PC-3 (cell line): ENCODE data around the gene DLEC1. TPM values are rescaled to one million over a fixed set of nuclear protein-coding genes. Genes with fewer than 3 reads are reported as not detected.
A peak's percentile ranks its signal among the peaks of the same experiment; 100 is the strongest.
"Not testable (repeated sequence)": the region's sequence is repeated elsewhere in the genome, so short reads cannot be mapped to it uniquely, and the experiment has no call there.

ENCODE experiments used
- ATAC-seq: fragments of 200-7000 bp; cut with Tn5 transposase; 2 replicates; pipeline ENCODE4 v1.9.1; 2020; ENCODE audit warnings: mild to moderate bottlenecking, moderate library complexity
- BruUV-seq: library from RNA; stranded (reverse); fragments of 400-500 nt; replicated peaks from 2 replicates; lab custom pipeline; 2021; lab: Mats Ljungman, UMichigan
- CTCF ChIA-PET: fragments of 300-600 bp; sonication (Branson Sonifier 250); formaldehyde crosslinking; loops from one replicate; lab custom pipeline; 2022; ENCODE audit warnings: antibody characterized with exemption; lab: Charles Lee
- POLR2A ChIA-PET: fragments of 300-600 bp; sonication (Branson Sonifier 250); formaldehyde crosslinking; loops from one replicate; lab custom pipeline; 2022; ENCODE audit warnings: antibody characterized with exemption; ENCODE audit not compliant: unreplicated experiment; lab: Charles Lee
- DNase-seq: peaks from one replicate; pipeline ENCODE4 v3.0.0-alpha.2; 2015
- H2AFZ ChIP-seq: fragments of 300-600 bp; sonication (generic); 2 replicates; pipeline ENCODE4 v1.6.0; 2016; ENCODE audit warnings: antibody characterized with exemption, low read length
- H3F3A ChIP-seq: fragments of 300-600 bp; sonication (generic); one replicate; pipeline ENCODE4 v1.6.0; 2017; ENCODE audit warnings: antibody characterized with exemption, low read length, control low read depth, mild to moderate bottlenecking; ENCODE audit not compliant: unreplicated experiment
- H3K27ac ChIP-seq: fragments of 300-600 bp; sonication (generic); 2 replicates; pipeline ENCODE4 v1.5.1; 2016; ENCODE audit warnings: mild to moderate bottlenecking, low read length
- H3K27me3 ChIP-seq: fragments of 300-600 bp; sonication (generic); 2 replicates; pipeline ENCODE4 v1.6.1; 2016; ENCODE audit warnings: low read length, mixed read lengths
- H3K36me3 ChIP-seq: fragments of 300-600 bp; sonication (generic); 2 replicates; pipeline ENCODE4 v1.6.1; 2016; ENCODE audit warnings: low read depth, mixed run types, low read length, mixed read lengths
- H3K4me1 ChIP-seq: fragments of 300-600 bp; sonication (generic); 2 replicates; pipeline ENCODE4 v1.5.1; 2016; ENCODE audit warnings: low read length; ENCODE audit not compliant: insufficient read depth
- H3K4me2 ChIP-seq: fragments of 300-600 bp; sonication (generic); 2 replicates; pipeline ENCODE4 v1.6.0; 2016; ENCODE audit warnings: low read length
- H3K4me3 ChIP-seq: fragments of 300-600 bp; sonication (generic); 2 replicates; pipeline ENCODE4 v1.5.1; 2016; ENCODE audit warnings: mild to moderate bottlenecking, low read length, mixed read lengths
- H3K79me2 ChIP-seq: fragments of 300-600 bp; sonication (generic); 2 replicates; pipeline ENCODE4 v1.6.1; 2017; ENCODE audit warnings: low read length, mixed read lengths
- H3K9ac ChIP-seq: fragments of 300-600 bp; sonication (generic); 2 replicates; pipeline ENCODE4 v1.6.0; 2016; ENCODE audit warnings: mild to moderate bottlenecking, low read length
- H3K9me2 ChIP-seq: fragments of 300-600 bp; sonication (generic); replicated peaks from 2 replicates; pipeline ENCODE4 v1.6.1; 2016; ENCODE audit warnings: mixed run types, low read length, mixed read lengths
- H3K9me3 ChIP-seq: fragments of 300-600 bp; sonication (generic); 2 replicates; pipeline ENCODE4 v1.6.1; 2016; ENCODE audit warnings: low read length, mixed read lengths
- H4K20me1 ChIP-seq: fragments of 300-600 bp; sonication (generic); 2 replicates; pipeline ENCODE4 v1.6.1; 2016; ENCODE audit warnings: low read length, mixed read lengths
- EZH2 ChIP-seq: fragments of 300-600 bp; sonication (generic); IDR thresholded peaks from one replicate; pipeline ENCODE4 v1.6.1; 2017; ENCODE audit warnings: antibody characterized with exemption, mild to moderate bottlenecking, low read length; ENCODE audit not compliant: unreplicated experiment
- EZH2phosphoT487 ChIP-seq: fragments of 300-600 bp; sonication (generic); IDR thresholded peaks from 2 replicates; pipeline ENCODE4 v1.6.1; 2018; ENCODE audit warnings: mild to moderate bottlenecking, antibody characterized with exemption, low read length, borderline replicate concordance
- intact Hi-C: fragments of 100-400 bp; cut with micrococcal nuclease; formaldehyde crosslinking; loops from 2 replicates; pipeline ENCODE4 v1.9.0; 2023
- total RNA-seq: library from RNA; depleted of rRNA; stranded (reverse); fragments of >200 nt; gene quantifications from 2 replicates; pipeline ENCODE4 v1.2.3, GENCODE V29; 2014
- TF ChIP-seq, protein P1 (sequence below): fragments of 300-600 bp; sonication (generic); conservative IDR thresholded peaks from 2 replicates; pipeline ENCODE4 v1.5.1; 2017; ENCODE audit warnings: antibody characterized with exemption, low read depth, mild to moderate bottlenecking, low read length

DLEC1 gene
- total RNA-seq, 1 experiment from 2014 or later = not detected

DNA sequence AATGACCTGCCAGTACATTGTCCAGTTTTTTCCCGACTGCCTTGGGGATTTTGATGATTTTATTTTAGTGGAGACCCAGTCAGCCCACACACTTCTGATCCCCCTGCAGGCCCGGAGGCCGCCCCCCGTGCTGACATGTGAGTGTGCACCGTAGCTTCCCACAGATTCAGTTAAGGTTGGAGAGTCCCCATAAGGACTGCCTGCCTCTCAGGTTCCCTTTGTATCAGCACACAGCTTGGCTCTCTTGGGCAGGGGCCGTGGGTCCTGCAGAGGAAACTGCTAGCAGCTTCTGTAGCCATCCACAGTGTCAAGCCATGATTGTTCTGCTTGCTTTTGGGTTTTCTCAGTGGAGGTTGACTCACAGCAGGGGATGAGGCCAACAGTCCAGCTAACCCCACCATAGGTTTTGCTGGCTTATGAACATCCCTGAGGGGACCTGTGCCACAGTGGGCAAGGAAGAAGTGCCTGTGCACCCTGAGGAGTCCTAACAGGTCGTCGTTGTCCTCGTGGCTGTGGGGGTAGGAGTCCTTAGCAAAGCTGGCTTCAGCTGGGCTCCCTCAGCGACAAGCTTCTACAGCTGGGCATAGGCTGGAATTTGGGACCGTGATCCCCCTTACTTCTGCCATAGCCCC is 46.4 kb downstream of the DLEC1 start:
- peak; percentile 26 for ATAC-seq
- DNase-seq = no peak
- no TSS peak for BruUV-seq
- intact Hi-C loops = no loop called here
- H3K27ac ChIP-seq = no peak overlapping the region
- no peaks in the 10 kb centered on the region for H3K36me3 ChIP-seq
- no peaks in the 10 kb centered on the region for H3K4me1 ChIP-seq
- TF ChIP-seq EZH2 (no peak), EZH2phosphoT487 (no peak)
- TF ChIP-seq, protein P1, sequence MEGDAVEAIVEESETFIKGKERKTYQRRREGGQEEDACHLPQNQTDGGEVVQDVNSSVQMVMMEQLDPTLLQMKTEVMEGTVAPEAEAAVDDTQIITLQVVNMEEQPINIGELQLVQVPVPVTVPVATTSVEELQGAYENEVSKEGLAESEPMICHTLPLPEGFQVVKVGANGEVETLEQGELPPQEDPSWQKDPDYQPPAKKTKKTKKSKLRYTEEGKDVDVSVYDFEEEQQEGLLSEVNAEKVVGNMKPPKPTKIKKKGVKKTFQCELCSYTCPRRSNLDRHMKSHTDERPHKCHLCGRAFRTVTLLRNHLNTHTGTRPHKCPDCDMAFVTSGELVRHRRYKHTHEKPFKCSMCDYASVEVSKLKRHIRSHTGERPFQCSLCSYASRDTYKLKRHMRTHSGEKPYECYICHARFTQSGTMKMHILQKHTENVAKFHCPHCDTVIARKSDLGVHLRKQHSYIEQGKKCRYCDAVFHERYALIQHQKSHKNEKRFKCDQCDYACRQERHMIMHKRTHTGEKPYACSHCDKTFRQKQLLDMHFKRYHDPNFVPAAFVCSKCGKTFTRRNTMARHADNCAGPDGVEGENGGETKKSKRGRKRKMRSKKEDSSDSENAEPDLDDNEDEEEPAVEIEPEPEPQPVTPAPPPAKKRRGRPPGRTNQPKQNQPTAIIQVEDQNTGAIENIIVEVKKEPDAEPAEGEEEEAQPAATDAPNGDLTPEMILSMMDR = no peak
- no peaks in the 10 kb centered on the region for H3K9me2 ChIP-seq
- no peak overlapping the region for H3K4me3 ChIP-seq
- no peak overlapping the region for H3K9ac ChIP-seq
- H4K20me1 ChIP-seq = no peaks in the 10 kb centered on the region
- POLR2A ChIA-PET = no interaction called here
- H3K27me3 ChIP-seq = no peaks in the 10 kb centered on the region
- peaks cover 8% of the 10 kb centered on the region for H3F3A ChIP-seq
- CTCF ChIA-PET = no interaction called here
- H3K79me2 ChIP-seq = no peaks in the 10 kb centered on the region
- H3K9me3 ChIP-seq = no peaks in the 10 kb centered on the region
- H3K4me2 ChIP-seq = no peak overlapping the region
- H2AFZ ChIP-seq = no peak overlapping the region

DNA sequence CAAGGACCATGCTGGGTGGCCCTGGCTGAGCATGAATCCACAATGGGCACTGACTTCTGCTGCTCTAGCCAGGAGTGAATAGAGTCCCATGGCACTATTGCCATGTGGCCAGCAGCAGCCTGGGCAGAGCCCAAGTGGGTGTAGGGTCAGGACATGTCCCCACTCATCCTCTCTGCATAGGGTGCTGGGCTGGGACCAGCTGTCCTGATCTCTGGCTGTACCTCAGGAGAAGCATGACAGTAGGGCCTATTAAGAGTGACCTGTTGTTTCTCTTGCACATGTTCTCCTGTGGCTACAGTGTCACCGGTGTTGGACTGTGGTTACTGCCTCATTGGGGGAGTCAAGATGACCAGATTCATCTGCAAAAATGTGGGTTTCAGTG is 46.9 kb downstream of the DLEC1 start:
- H3K4me2 ChIP-seq = no peak overlapping the region
- H3K27ac ChIP-seq = no peak overlapping the region
- H3F3A ChIP-seq = peaks cover 8% of the 10 kb centered on the region
- H3K4me1 ChIP-seq = no peaks in the 10 kb centered on the region
- H4K20me1 ChIP-seq = no peaks in the 10 kb centered on the region
- no peaks in the 10 kb centered on the region for H3K9me3 ChIP-seq
- H3K9me2 ChIP-seq = no peaks in the 10 kb centered on the region
- no peak overlapping the region for H2AFZ ChIP-seq
- intact Hi-C loops = no loop called here
- H3K27me3 ChIP-seq = no peaks in the 10 kb centered on the region
- TF ChIP-seq EZH2phosphoT487 (no peak), EZH2 (no peak)
- TF ChIP-seq, protein P1 = no peak
- H3K36me3 ChIP-seq = no peaks in the 10 kb centered on the region
- H3K9ac ChIP-seq = no peak overlapping the region
- CTCF ChIA-PET = no interaction called here
- DNase-seq (no peak), ATAC-seq (peak; percentile 25)
- POLR2A ChIA-PET = no interaction called here
- no peak overlapping the region for H3K4me3 ChIP-seq
- no peaks in the 10 kb centered on the region for H3K79me2 ChIP-seq
- no TSS peak for BruUV-seq

DNA sequence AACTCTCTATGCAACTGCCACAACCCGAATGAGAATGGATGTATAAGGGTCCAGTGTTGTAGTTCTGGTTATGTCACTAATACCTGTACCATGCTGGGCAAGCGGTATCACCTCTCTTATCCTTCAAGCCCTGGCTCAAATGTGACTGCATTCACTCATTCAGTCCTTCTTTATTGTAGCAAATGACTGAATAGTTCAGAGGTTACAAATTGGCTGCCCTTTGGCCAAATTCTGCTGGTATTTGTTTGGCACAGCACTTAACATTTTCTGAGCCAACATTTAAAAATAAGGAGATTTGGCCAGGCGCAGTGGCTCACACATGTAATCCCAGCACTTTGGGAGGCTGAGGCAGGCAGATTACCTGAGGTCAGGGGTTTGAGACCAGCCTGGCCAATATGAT is 47.5 kb downstream of the DLEC1 start:
- Histone ChIP-seq H3K4me1 (no peaks in the 10 kb centered on the region), H3K4me3 (no peak overlapping the region), H3K9me3 (no peaks in the 10 kb centered on the region), H3K9ac (no peak overlapping the region), H4K20me1 (no peaks in the 10 kb centered on the region), H3K4me2 (no peak overlapping the region), H3K79me2 (no peaks in the 10 kb centered on the region), H2AFZ (no peak overlapping the region), H3K27me3 (no peaks in the 10 kb centered on the region), H3K27ac (no peak overlapping the region), H3K9me2 (no peaks in the 10 kb centered on the region), H3F3A (peaks cover 8% of the 10 kb centered on the region), H3K36me3 (no peaks in the 10 kb centered on the region)
- ATAC-seq (no peak), DNase-seq (no peak)
- POLR2A ChIA-PET = no interaction called here
- CTCF ChIA-PET = no interaction called here
- intact Hi-C loops = no loop called here
- no TSS peak for BruUV-seq
- TF ChIP-seq EZH2 (no peak), EZH2phosphoT487 (no peak)
- TF ChIP-seq, protein P1 = no peak

DNA sequence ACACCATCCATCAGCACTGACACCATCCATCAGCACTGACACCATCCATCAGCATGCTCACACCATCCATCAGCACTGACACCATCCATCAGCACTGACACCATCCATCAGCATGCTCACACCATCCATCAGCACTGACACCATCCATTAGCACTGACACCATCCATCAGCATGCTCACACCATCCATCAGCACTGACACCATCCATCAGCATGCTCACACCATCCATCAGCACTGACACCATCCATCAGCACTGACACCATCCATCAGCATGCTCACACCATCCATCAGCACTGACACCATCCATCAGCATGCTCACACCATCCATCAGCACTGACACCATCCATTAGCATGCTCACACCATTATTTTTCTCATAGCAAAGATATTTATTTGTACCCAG is 48.3 kb downstream of the DLEC1 start:
- H3K27me3 ChIP-seq, H4K20me1 ChIP-seq, H3K4me3 ChIP-seq, H3K36me3 ChIP-seq, H3K79me2 ChIP-seq, H3K9me3 ChIP-seq, H3K9me2 ChIP-seq, CTCF ChIA-PET, H3K4me1 ChIP-seq, ATAC-seq, H3K4me2 ChIP-seq, DNase-seq, BruUV-seq, H3K9ac ChIP-seq, H3F3A ChIP-seq, H2AFZ ChIP-seq, POLR2A ChIA-PET, intact Hi-C loops, H3K27ac ChIP-seq: not testable (repeated sequence)
